GM12865 (cell line): ENCODE data around the gene TECPR2.
"Not testable (repeated sequence)": the region's sequence is repeated elsewhere in the genome, so short reads cannot be mapped to it uniquely, and the experiment has no call there.

Experiments used
- DNase-seq: peaks from one replicate; pipeline ENCODE4 v3.0.0; 2010; ENCODE audit warnings: low read depth
- H3K4me3 ChIP-seq: 2 replicates; pipeline ENCODE4 v1.5.1; 2011; ENCODE audit warnings: mild to moderate bottlenecking, low read depth, low read length, control low read depth
- TF ChIP-seq, protein P1 (sequence below): IDR thresholded peaks from 2 replicates; pipeline ENCODE4 v1.5.1; 2011; ENCODE audit warnings: low read length, control low read depth, low read depth, inconsistent platforms; ENCODE audit not compliant: insufficient read depth; ENCODE audit errors: missing control alignments

The TECPR2 gene

GRCh38 chr14:102325791-102326345, 36.9 kb upstream of the TECPR2 start:
- TF ChIP-seq, protein P1, sequence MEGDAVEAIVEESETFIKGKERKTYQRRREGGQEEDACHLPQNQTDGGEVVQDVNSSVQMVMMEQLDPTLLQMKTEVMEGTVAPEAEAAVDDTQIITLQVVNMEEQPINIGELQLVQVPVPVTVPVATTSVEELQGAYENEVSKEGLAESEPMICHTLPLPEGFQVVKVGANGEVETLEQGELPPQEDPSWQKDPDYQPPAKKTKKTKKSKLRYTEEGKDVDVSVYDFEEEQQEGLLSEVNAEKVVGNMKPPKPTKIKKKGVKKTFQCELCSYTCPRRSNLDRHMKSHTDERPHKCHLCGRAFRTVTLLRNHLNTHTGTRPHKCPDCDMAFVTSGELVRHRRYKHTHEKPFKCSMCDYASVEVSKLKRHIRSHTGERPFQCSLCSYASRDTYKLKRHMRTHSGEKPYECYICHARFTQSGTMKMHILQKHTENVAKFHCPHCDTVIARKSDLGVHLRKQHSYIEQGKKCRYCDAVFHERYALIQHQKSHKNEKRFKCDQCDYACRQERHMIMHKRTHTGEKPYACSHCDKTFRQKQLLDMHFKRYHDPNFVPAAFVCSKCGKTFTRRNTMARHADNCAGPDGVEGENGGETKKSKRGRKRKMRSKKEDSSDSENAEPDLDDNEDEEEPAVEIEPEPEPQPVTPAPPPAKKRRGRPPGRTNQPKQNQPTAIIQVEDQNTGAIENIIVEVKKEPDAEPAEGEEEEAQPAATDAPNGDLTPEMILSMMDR: no peak
- DNase-seq: no peak

DNA sequence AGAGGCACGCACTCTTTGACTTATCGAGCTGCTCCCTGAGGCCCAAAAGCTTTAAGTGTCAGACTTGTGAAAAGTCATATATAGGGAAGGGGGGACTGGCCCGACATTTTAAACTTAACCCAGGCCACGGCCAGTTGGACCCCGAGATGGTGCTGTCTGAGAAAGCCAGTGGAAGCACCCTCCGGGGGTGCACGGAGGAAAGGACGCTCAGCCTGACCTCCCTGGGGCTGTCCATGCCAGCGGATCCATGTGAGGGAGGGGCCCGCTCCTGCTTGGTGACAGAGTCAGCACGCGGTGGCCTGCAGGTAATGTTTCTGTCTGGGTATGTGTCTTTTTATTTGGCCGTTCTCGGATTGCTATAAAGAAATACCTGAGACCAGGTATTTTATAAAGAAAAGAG, 36.2 kb upstream of the TECPR2 start:
- TF ChIP-seq, protein P1: no peak
- DNase-seq: no peak
- no peak overlapping the region for H3K4me3 ChIP-seq

More at GRCh38 chr14:102325791-102326345, 36.9 kb upstream of the TECPR2 start:
- no peak overlapping the region for H3K4me3 ChIP-seq

GRCh38 chr14:102329381-102329780, 33.4 kb upstream of the TECPR2 start:
- not testable (repeated sequence) for H3K4me3 ChIP-seq, DNase-seq

- no peak for DNase-seq
- TF ChIP-seq, protein P1: no peak
Observed at GRCh38 chr14:102330806-102331205, 31.9 kb upstream of the TECPR2 start.

DNA sequence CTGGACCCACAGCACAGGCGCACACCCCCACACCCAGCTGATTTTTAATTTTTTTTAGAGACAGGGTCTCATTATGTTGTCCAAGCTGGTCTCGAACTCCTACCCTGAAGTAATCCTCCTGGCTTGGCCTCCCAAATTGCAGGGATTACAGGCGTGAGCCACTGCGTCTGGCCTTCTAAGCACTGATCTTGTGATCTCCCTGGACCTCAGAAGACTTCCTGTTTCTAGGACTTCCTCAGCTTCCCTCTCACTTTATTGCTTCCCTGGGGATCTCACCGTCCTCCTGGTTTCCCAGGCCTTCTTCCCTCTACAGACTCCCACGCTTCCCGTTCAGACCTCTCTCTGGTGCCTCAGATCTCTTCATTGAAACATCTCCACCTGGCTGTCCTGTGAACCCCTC, 29.4 kb upstream of the TECPR2 start:
- DNase-seq: no peak
- H3K4me3 ChIP-seq: no peak overlapping the region
- TF ChIP-seq, protein P1: no peak

More at GRCh38 chr14:102330806-102331205, 31.9 kb upstream of the TECPR2 start:
- H3K4me3 ChIP-seq: no peak overlapping the region

- TF ChIP-seq, protein P1: no peak
- no peak overlapping the region for H3K4me3 ChIP-seq
- DNase-seq: no peak
Observed at GRCh38 chr14:102333795-102334705, 28.7 kb upstream of the TECPR2 start.

DNA sequence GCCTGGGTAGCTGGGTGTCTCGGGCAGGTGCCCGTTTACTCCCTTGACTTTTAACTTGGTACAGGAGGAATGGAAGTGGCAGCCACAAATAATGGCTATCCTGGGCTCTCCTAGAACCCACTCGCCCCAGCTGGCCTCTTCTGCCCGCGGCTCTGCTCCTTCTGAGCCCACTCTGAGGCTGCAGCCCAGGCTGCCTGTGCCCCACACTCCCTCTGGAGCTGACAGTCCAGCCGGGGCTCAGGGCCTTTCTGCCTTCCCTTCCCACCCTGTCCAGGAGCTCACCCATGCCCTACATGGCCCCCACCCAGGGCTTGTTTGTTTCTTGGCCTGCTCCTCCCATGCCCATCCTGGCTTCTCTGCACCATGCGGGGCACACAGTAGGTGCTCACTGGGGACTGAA, 27.6 kb upstream of the TECPR2 start:
- TF ChIP-seq, protein P1: no peak
- H3K4me3 ChIP-seq: no peak overlapping the region
- DNase-seq: no peak
